K562 (cell line): ENCODE results near the gene DST. TPM values are rescaled to one million over a fixed set of nuclear protein-coding genes. Genes with fewer than 3 reads are reported as not detected.

ENCODE experiments used
- ATAC-seq: fragments of 200-7000 bp; cut with Tn5 transposase; 3 replicates; pipeline ENCODE4 v1.9.1; 2020; ENCODE audit warnings: moderate library complexity
- BruUV-seq: library from RNA; stranded (reverse); fragments of 400-500 nt; replicated peaks from 2 replicates; lab custom pipeline; 2021; lab: Mats Ljungman, UMichigan
- CTCF ChIA-PET: fragments of 300-600 bp; formaldehyde crosslinking; extraction: SDS; loops from one replicate; lab custom pipeline; 2021; ENCODE audit warnings: low intra/inter-chr PET ratio; lab: Yijun Ruan, JAX
- POLR2A ChIA-PET: fragments of 300-600, 350-650 bp; sonication (Branson Sonifier 250); formaldehyde crosslinking; extraction: SDS; loops from one replicate; lab custom pipeline; 2021; ENCODE audit warnings: antibody characterized with exemption, inconsistent platforms; lab: Yijun Ruan, JAX
- DNase-seq, 4 experiments: peaks; one replicate each; pipeline versions ENCODE4 v3.0.0 to v3.0.0-alpha.2; 2011 to 2018; ENCODE audit warnings: low spot score in 3 of 4, mixed read lengths in 3 of 4; ENCODE audit errors: extremely low read depth in 1 of 4
- FAIRE-seq: peaks from 2 replicates; lab custom pipeline; 2011; peaks lifted over from hg19 to GRCh38; lab: Jason Lieb, UNC
- H2AFZ ChIP-seq: 2 replicates; pipeline ENCODE4 v1.6.0; 2011; ENCODE audit warnings: low read depth, low read length, control low read depth, inconsistent platforms
- H3K27ac ChIP-seq: fragments of 200-600 bp; 3 replicates; pipeline ENCODE4 v1.8.0; 2011; ENCODE audit warnings: low read depth, mild to moderate bottlenecking, control low read depth, inconsistent platforms, low read length, moderate library complexity, mixed read lengths; ENCODE audit errors: extremely low read depth
- H3K27me3 ChIP-seq, 2 experiments: fragments of 300-600 bp in 1 of 2; 2 replicates in 1 of 2; 3 replicates in 1 of 2; pipeline versions ENCODE4 v1.6.0 to v1.8.0; 2011; ENCODE audit warnings: inconsistent platforms in 2 of 2, low read length in 2 of 2, mild to moderate bottlenecking in 1 of 2, mixed read lengths in 1 of 2, moderate library complexity in 1 of 2; ENCODE audit not compliant: control insufficient read depth in 2 of 2, insufficient read depth in 2 of 2
- H3K36me3 ChIP-seq: fragments of 300-600 bp; 3 replicates; pipeline ENCODE4 v1.8.0; 2011; ENCODE audit warnings: mild to moderate bottlenecking, low read length, inconsistent platforms; ENCODE audit not compliant: control insufficient read depth, insufficient read depth
- H3K4me1 ChIP-seq, 2 experiments: fragments of 200-600 bp in 1 of 2; replicated peaks in 1 of 2; 2 replicates in 1 of 2; 3 replicates in 1 of 2; pipeline versions ENCODE4 v1.5.1 to v1.8.0; 2011; ENCODE audit warnings: inconsistent platforms in 2 of 2, low read length in 2 of 2, mild to moderate bottlenecking in 1 of 2, mixed read lengths in 1 of 2, moderate library complexity in 1 of 2; ENCODE audit not compliant: control insufficient read depth in 2 of 2, insufficient read depth in 2 of 2
- H3K4me2 ChIP-seq: 2 replicates; pipeline ENCODE4 v1.6.1; 2011; ENCODE audit warnings: low read length, control low read depth, inconsistent platforms, mixed read lengths; ENCODE audit not compliant: insufficient read depth
- H3K4me3 ChIP-seq: fragments of 200-600 bp; sonication (generic), shearing (Covaris generic); 2 replicates; pipeline ENCODE4 v1.5.1; 2016; ENCODE audit warnings: control low read depth, inconsistent platforms
- H3K79me2 ChIP-seq: fragments of 200-600 bp; 3 replicates; pipeline ENCODE4 v1.8.0; 2011; ENCODE audit warnings: low read length, inconsistent platforms; ENCODE audit not compliant: control insufficient read depth, insufficient read depth
- H3K9ac ChIP-seq, 2 experiments: 2 replicates each; pipeline versions ENCODE4 v1.6.0 to v1.6.1; 2011; ENCODE audit warnings: low read depth in 2 of 2, low read length in 2 of 2, control low read depth in 1 of 2, inconsistent platforms in 1 of 2, mild to moderate bottlenecking in 1 of 2, mixed read lengths in 1 of 2; ENCODE audit not compliant: insufficient read depth in 1 of 2
- H3K9me1 ChIP-seq: one replicate; pipeline ENCODE4 v1.6.0; 2011; ENCODE audit warnings: inconsistent platforms, mild to moderate bottlenecking, low read length, moderate library complexity; ENCODE audit not compliant: control insufficient read depth, insufficient read depth
- H3K9me3 ChIP-seq: replicated peaks from 2 replicates; pipeline ENCODE4 v1.5.1; 2011; ENCODE audit warnings: low read depth, low read length, inconsistent platforms; ENCODE audit not compliant: control insufficient read depth, insufficient read depth
- H4K20me1 ChIP-seq: replicated peaks from 2 replicates; pipeline ENCODE4 v1.6.1; 2011; ENCODE audit warnings: low read length, inconsistent platforms, mixed read lengths; ENCODE audit not compliant: control insufficient read depth, insufficient read depth
- CEBPB ChIP-seq: fragments of 450-650 bp; IDR thresholded peaks from 2 replicates; pipeline ENCODE4 v1.6.1; 2016; ENCODE audit warnings: missing genetic modification characterization, missing compliant biosample characterization
- KAT2B ChIP-seq: IDR thresholded peaks from one replicate; pipeline ENCODE4 v1.6.1; 2012; ENCODE audit warnings: low read depth, mild to moderate bottlenecking, control low read depth, inconsistent platforms, low read length, moderate library complexity
- ZNF134 ChIP-seq: fragments of 250-450 bp; sonication (Bioruptor Pico); conservative IDR thresholded peaks from 2 replicates; pipeline ENCODE4 v1.4.0; 2020
- ZNF354B ChIP-seq: fragments of 250-450 bp; sonication (Bioruptor Pico); IDR thresholded peaks from 2 replicates; pipeline ENCODE4 v1.4.0; 2020
- in situ Hi-C: fragments of 300-500 bp; cut with MboI; formaldehyde crosslinking; loops from 4 replicates; pipeline ENCODE4 v1.15.0; 2018; ENCODE audit warnings: inconsistent platforms, mixed read lengths
- intact Hi-C: fragments of 100-400 bp; cut with micrococcal nuclease; formaldehyde crosslinking; loops from 2 replicates; pipeline ENCODE4 v1.14.2; 2022
- polyA plus RNA-seq, 8 experiments: library from polyadenylated mRNA; depleted of rRNA in 4 of 8; stranded (reverse) in 5 of 8; unstranded in 3 of 8; fragments of >200 nt; fragmentation: Nextera tagmentation in 2 of 8; fragmentation: Illumina TruSeq in 1 of 8; extraction: Ambion mirVana in 2 of 8; extraction: Trizol in 1 of 8; gene quantifications; 2 replicates each; pipeline versions ENCODE4 v1.2.1 to v1.2.3, GENCODE V29; 2011 to 2014; ENCODE audit warnings: inconsistent platforms in 1 of 8, missing spikeins in 1 of 8
- total RNA-seq, 7 experiments: library from RNA; depleted of rRNA in 6 of 7; stranded (reverse); fragments of >200 nt in 6 of 7; fragmentation: Illumina TruSeq in 2 of 7; extraction: Trizol in 2 of 7; gene quantifications; 2 replicates each; pipeline versions ENCODE4 v1.2.1 to v1.2.3, GENCODE V29; 2011 to 2021; ENCODE audit warnings: low replicate concordance in 1 of 7
- TF ChIP-seq, protein P1 (sequence below): sonication (generic); formaldehyde crosslinking; IDR thresholded peaks from 2 replicates; pipeline ENCODE4 v1.8.0; 2022; ENCODE audit warnings: mild to moderate bottlenecking, missing genetic modification reagents, borderline replicate concordance

Gene DST
- total and polyA plus RNA-seq, 9 of the 15 experiments (the other 6 are each of a cell fraction or from before 2014, with no cell fraction given), result 5.2 to 21.9 (median 13.3) TPM

DNA sequence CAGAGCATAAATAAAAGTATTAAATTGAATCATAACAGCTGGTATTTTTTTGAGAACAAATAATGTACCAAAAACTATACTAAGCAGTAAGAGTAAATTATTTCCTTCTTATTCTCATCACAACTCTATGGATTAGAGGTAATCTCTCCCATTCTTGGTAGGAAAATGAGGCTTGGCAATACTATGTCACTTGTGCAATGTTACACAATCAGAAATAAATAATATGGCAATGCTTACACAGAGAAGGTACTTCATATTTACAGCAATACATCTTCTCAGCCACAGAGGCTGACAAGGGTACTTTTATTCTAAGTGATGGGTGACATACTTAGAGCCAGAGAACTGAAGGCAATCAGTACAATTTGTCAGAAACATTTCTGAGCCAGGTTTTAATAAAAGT lies 3.9 kb downstream of the DST start:
- Histone ChIP-seq H3K4me2 (no peak overlapping the region), H4K20me1 (no peaks in the 10 kb centered on the region), H3K4me1 (no peaks in the 10 kb centered on the region), H3K36me3 (no peaks in the 10 kb centered on the region; the same call in 2 of the 3 replicates), H3K27ac (no peak overlapping the region), H3K4me3 (no peak overlapping the region), H3K9ac (no peak overlapping the region), H3K79me2 (no peaks in the 10 kb centered on the region), H3K9me1 (no peaks in the 10 kb centered on the region), H3K9me3 (no peaks in the 10 kb centered on the region; the same call in 1 of the 2 replicates), H3K27me3 (no peaks in the 10 kb centered on the region), H2AFZ (no peak overlapping the region)
- in situ Hi-C loops, result no loop called here
- DNase-seq (no peak), ATAC-seq (no peak), FAIRE-seq (no peak)
- no TSS peak for BruUV-seq
- intact Hi-C loops, result loop anchor here (5.0 to 10.0 kb wide), 2 partner anchors 129 to 676 kb away; partner anchors contain the start of gene PRIM2
- ChIA-PET CTCF (interaction anchor here (2.3 to 2.9 kb wide), 2 partner anchors 59 to 212 kb away, joined by 11 to 33 read pairs; no protein-coding TSS in a partner anchor), POLR2A (no interaction called here)
- TF ChIP-seq ZNF134 (CRISPR knock-in tag) (no peak), KAT2B (no peak), CEBPB (tag) (0 out of 2 replicates have a peak, but pooled peaks have one; percentile 25), ZNF354B (CRISPR knock-in tag) (no peak)
- TF ChIP-seq, protein P1, sequence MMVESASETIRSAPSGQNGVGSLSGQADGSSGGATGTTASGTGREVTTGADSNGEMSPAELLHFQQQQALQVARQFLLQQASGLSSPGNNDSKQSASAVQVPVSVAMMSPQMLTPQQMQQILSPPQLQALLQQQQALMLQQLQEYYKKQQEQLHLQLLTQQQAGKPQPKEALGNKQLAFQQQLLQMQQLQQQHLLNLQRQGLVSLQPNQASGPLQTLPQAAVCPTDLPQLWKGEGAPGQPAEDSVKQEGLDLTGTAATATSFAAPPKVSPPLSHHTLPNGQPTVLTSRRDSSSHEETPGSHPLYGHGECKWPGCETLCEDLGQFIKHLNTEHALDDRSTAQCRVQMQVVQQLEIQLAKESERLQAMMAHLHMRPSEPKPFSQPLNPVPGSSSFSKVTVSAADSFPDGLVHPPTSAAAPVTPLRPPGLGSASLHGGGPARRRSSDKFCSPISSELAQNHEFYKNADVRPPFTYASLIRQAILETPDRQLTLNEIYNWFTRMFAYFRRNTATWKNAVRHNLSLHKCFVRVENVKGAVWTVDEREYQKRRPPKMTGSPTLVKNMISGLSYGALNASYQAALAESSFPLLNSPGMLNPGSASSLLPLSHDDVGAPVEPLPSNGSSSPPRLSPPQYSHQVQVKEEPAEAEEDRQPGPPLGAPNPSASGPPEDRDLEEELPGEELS, result no peak
